Measurements from ENCODE around the gene C16orf89. TPM values are rescaled to one million over a fixed set of nuclear protein-coding genes. Genes with fewer than 3 reads are reported as not detected.

The C16orf89 gene
- total RNA-seq, 1 donor from 2014 or later = not detected

DNA sequence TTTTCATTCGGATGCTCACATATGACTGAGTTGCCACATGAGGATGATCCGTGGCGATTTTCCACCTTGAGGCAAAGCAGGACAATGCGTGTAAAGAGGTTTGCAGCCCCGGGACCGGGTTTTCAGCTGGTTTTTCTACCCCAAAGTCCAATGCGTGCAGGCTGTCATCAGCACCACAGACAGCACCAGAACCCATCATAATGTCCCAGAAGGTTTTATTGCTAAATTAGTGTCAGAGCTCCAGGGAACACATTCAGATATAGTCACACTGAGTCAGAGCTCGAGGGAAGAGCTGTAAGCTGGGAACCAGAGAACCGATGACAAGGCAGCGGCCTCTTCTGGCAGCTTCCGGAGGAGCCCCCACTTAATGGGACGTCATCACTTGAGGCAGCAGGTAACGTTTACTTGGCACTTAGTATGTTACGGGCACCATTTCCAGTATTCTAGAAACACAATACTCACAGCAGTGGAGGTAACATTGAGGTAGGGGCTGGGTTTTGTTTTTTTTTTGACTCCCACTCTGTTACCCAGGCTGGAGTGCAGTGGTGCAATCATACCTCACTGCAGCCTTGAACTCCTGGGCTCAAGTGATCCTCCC lies 23.1 kb downstream of the C16orf89 start:
- Histone ChIP-seq H3K9me3 (ENCODE audit: insufficient read depth, low read depth, low read length) (no peaks in the 10 kb centered on the region), H3K4me1 (ENCODE audit: insufficient read depth, low read length) (peaks cover 21% of the 10 kb centered on the region), H3K79me2 (ENCODE audit: insufficient read depth, low read length) (no peaks in the 10 kb centered on the region), H2AFZ (ENCODE audit: low read depth, low read length) (no peak overlapping the region), H3K27ac (ENCODE audit: low read depth, low read length) (peak overlapping the region; percentile 22), H3K9ac (ENCODE audit: low read length) (peak overlapping the region; percentile 28), H3K4me3 (ENCODE audit: insufficient read depth, low read depth, low read length) (no peak overlapping the region), H3K27me3 (ENCODE audit: insufficient read depth, low read length) (peaks cover 7% of the 10 kb centered on the region), H3K4me2 (ENCODE audit: low read length) (peak overlapping the region; percentile 65), H3K36me3 (ENCODE audit: insufficient read depth, low read length) (no peaks in the 10 kb centered on the region), H4K20me1 (ENCODE audit: insufficient read depth, low read length) (no peaks in the 10 kb centered on the region)
- TF ChIP-seq, protein P1, sequence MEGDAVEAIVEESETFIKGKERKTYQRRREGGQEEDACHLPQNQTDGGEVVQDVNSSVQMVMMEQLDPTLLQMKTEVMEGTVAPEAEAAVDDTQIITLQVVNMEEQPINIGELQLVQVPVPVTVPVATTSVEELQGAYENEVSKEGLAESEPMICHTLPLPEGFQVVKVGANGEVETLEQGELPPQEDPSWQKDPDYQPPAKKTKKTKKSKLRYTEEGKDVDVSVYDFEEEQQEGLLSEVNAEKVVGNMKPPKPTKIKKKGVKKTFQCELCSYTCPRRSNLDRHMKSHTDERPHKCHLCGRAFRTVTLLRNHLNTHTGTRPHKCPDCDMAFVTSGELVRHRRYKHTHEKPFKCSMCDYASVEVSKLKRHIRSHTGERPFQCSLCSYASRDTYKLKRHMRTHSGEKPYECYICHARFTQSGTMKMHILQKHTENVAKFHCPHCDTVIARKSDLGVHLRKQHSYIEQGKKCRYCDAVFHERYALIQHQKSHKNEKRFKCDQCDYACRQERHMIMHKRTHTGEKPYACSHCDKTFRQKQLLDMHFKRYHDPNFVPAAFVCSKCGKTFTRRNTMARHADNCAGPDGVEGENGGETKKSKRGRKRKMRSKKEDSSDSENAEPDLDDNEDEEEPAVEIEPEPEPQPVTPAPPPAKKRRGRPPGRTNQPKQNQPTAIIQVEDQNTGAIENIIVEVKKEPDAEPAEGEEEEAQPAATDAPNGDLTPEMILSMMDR (IDR thresholded peaks at IDR 0.05; ENCODE audit: insufficient read depth, low read depth, low read length) = no peak
- TF ChIP-seq EZH2 (IDR thresholded peaks at IDR 0.05; ENCODE audit: insufficient read depth, low read length) = no peak
- no peaks in the 10 kb centered on the region for H3K36me3 Mint-ChIP-seq (ENCODE audit: low read depth, unreplicated experiment)
- FAIRE-seq (no peak), DNase-seq (ENCODE audit: low read depth) (peak; percentile 51)
- peaks cover 21% of the 10 kb centered on the region for H3K4me1 Mint-ChIP-seq (ENCODE audit: low read depth, unreplicated experiment)
- peak overlapping the region; percentile 84 for H3K27ac Mint-ChIP-seq (ENCODE audit: unreplicated experiment)
- no peak overlapping the region for H3K4me3 Mint-ChIP-seq (ENCODE audit: unreplicated experiment)
- H3K27me3 Mint-ChIP-seq (ENCODE audit: low read depth, unreplicated experiment) = peaks cover 2% of the 10 kb centered on the region
- H3K9me3 Mint-ChIP-seq (ENCODE audit: unreplicated experiment) = no peaks in the 10 kb centered on the region

DNA sequence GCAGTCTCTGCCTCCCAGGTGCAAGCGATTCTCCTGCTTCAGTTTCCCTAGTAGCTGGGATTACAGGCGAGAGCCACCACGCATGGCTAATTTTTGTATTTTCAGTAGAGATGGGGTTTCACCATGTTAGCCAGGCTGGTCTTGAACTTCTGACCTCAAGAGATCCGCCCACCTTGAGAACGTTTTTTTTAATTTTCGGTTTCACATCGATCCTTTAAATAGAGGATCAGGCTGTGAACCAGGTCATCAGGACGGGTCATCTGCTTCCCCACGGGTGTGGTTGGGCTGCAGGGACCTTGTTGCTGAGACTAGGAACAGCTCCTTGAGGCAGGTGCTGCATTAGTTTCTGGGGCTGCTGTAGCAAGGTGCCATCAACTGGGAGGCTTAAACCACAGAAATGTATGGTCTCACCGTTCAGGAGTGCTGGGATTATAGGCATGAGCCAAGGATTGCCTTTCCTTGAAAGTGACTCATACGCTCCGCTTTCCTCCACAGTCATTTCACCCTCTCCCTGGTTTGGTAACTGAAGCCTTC lies 24.1 kb downstream of the C16orf89 start:
- H3K36me3 Mint-ChIP-seq (ENCODE audit: low read depth, unreplicated experiment) = no peaks in the 10 kb centered on the region

More for the DNA sequence above, 24.1 kb downstream of the C16orf89 start:
- no peaks in the 10 kb centered on the region for H3K9me3 ChIP-seq (ENCODE audit: insufficient read depth, low read depth, low read length)
- no peaks in the 10 kb centered on the region for H4K20me1 ChIP-seq (ENCODE audit: insufficient read depth, low read length)
- no peaks in the 10 kb centered on the region for H3K79me2 ChIP-seq (ENCODE audit: insufficient read depth, low read length)
- no peak for TF ChIP-seq EZH2 (IDR thresholded peaks at IDR 0.05; ENCODE audit: insufficient read depth, low read length)
- TF ChIP-seq, protein P1 (IDR thresholded peaks at IDR 0.05; ENCODE audit: insufficient read depth, low read depth, low read length) = no peak
- peaks cover 21% of the 10 kb centered on the region for H3K4me1 ChIP-seq (ENCODE audit: insufficient read depth, low read length)
- H3K4me3 ChIP-seq (ENCODE audit: insufficient read depth, low read depth, low read length) = no peak overlapping the region
- H3K4me3 Mint-ChIP-seq (ENCODE audit: unreplicated experiment) = peak overlapping the region; percentile 20
- H3K27ac ChIP-seq (ENCODE audit: low read depth, low read length) = peak overlapping the region; percentile 23
- H3K27me3 ChIP-seq (ENCODE audit: insufficient read depth, low read length) = peaks cover 2% of the 10 kb centered on the region
- H3K4me1 Mint-ChIP-seq (ENCODE audit: low read depth, unreplicated experiment) = peaks cover 21% of the 10 kb centered on the region
- H3K9me3 Mint-ChIP-seq (ENCODE audit: unreplicated experiment) = no peaks in the 10 kb centered on the region
- DNase-seq (ENCODE audit: low read depth) = peak; percentile 91
- no peaks in the 10 kb centered on the region for H3K36me3 ChIP-seq (ENCODE audit: insufficient read depth, low read length)
- FAIRE-seq = no peak
- H3K27me3 Mint-ChIP-seq (ENCODE audit: low read depth, unreplicated experiment) = peaks cover 1% of the 10 kb centered on the region
- H2AFZ ChIP-seq (ENCODE audit: low read depth, low read length) = no peak overlapping the region
- peak overlapping the region; percentile 84 for H3K27ac Mint-ChIP-seq (ENCODE audit: unreplicated experiment)
- H3K9ac ChIP-seq (ENCODE audit: low read length) = no peak overlapping the region
- H3K4me2 ChIP-seq (ENCODE audit: low read length) = peak overlapping the region; percentile 65
